OCI-LY3 (cell line): ENCODE data around the gene RASSF6.

Experiments
- CTCF ChIP-seq: fragments of 200-600, 300-600 bp; sonication (generic); IDR thresholded peaks from 2 replicates; pipeline ENCODE4 v1.5.1; 2014; ENCODE audit warnings: antibody characterized with exemption, low read length, low read depth
- EZH2phosphoT487 ChIP-seq: fragments of 200-600 bp; shearing (Covaris generic); IDR thresholded peaks from 2 replicates; pipeline ENCODE4 v1.6.1; 2018; ENCODE audit warnings: antibody characterized with exemption, mixed run types, low read depth

DNA sequence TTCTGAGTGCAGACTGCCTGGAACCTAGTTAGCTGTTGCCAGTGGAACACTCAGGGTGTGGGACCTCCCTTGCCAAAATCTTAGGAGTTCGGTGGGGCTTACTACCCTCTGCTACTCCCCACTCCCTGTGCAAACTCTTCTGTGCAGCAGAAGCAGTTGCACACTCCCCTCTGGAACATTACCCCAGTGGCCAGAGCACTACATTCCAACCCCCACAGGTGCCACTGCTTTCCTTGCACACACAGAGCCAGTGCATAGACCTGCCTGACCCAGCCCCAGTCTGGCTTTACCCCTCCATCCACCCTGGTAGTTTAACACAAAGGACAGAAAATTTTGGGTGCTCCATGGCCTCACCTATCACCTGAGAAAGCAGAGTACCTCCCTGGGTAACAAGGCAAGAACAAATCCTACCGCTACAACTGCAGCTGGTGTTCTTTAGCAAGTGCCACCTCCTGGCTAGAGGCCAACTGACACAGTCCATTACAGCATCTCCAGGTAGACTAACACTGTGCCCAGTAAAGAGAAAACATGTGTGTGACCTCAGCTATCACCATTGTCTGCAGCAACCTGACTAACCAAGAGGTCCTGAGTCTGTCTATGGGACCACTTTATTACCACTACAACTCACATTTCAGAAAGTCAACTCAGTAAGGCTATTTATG, 11.5 kb upstream of the RASSF6 start:
- no peak for TF ChIP-seq CTCF
- TF ChIP-seq EZH2phosphoT487: no peak
